ENCODE data around the gene SLC9A4.

The SLC9A4 gene

DNA sequence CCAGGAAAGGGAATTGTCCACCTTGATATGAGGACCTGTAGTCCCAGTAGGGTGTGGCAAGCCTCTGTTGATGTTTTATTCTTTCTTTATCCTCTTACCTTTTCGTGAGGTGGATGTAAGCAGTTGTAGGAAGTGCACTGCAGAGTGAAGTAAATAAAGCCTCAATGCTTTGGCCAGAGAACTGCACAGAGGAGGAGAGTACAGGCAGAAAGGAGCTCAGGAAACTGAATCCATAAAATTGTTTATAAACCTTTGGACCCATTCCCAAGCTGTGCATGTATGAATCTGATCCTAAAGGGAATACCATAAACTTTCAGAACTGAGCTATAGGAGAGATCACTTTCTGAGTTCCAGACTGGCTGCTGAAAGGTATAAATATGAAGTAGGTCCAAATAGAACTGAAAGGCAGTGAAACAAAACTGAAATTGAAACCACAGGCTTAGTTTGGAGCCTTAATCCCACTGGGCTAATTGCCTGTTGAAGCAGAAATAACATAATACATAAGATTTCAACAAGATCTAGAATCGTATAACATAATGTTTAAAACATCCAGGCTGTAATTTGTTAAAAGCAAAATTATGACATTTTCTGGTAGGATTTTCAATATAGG is 17.9 kb upstream of the SLC9A4 start:
- no peak for DNase-seq (ENCODE audit: low read depth in 2 of 2)

DNA sequence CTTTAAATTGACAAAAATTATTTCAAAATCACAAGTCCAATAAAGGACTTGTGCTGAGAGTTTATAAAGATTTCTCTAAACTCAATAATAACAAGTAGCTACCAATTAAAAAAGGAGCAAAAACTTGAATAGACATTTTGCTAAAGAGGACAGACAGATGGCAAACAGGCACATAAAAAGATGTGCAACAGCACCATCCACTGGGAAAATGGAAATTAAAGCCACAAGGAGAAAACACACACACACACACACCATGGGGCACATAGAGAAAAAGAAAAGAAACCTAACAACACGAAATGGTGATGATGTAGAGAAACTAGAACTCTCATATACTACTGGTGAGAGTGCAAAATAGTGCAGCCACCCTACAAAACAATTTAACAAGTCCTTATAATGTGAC is 12.6 kb upstream of the SLC9A4 start:
- DNase-seq (ENCODE audit: low read depth in 2 of 2): no peak

DNA sequence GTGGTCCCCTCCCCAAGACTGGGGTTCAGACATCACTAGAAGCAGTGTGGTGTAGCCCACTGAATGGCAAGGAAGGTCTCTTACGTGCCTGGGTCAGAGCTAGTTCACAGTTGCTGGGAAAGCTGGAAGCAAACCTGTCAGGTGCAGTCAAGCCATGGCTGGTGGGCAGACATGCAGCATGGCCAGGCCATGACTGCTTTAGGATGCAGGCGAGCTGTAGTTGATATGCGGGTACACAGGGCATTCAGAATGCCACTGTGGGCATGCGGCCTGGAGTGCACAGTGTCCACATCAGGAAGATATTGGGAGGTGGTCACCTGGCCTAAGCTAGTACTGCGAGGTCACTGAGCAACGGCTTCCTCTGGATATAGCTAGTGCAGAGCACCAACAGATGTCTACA is 11.8 kb upstream of the SLC9A4 start:
- DNase-seq (ENCODE audit: low read depth in 2 of 2): no peak

DNA sequence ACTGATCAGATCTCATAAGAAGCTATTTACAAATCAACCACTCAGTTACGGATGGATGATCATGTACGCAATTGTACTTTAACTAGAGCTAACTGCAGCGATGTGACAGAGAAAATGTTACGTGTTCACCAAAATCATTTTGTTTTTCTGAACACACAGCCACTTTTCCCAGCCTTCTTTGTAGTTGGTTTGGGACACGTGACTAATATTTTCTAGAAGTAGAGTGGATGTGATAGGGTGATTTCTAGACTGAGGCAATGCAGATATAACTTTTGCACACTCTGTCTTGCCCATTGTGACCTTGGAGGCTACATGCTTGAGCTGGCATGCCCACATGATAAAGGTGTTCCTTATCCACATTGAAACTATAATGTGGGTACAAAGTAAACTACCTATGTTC is 9.9 kb upstream of the SLC9A4 start:
- DNase-seq (ENCODE audit: low read depth in 2 of 2): no peak

DNA sequence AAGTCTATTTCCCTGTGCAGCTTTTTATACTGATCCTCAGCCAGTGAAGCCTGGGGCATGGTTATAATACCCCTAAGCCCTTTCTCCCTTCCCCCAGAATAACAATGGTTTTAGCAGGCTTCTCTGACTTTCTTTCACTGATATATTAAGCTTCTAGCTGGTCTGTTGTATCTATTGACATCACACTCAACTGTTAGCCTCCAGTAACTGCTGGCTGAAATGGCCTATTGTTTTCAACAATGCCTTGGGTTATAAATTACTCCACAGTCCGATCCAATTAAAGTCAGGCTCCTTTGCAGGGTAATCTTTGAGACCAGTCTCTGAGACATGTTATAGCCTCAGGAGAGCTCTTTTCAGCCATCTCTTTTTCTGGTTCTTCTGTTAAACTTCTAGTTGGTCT is 2.9 kb upstream of the SLC9A4 start:
- DNase-seq (ENCODE audit: low read depth in 2 of 2): no peak

DNA sequence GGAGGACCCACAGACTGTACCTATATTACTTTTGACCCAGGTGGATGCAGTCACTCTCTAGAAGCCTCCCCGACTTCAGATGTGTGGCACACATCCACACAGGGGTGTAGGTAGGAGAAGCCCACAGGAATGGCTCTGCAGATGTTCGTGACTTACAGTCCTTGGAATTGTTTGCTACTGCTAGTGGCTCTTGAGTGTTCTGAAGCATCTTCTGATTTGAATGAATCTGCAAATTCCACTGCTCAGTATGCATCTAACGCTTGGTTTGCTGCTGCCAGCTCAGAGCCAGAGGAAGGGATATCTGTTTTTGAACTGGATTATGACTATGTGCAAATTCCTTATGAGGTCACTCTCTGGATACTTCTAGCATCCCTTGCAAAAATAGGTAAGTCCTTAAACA is 605 bp downstream of the SLC9A4 start:
- no peak for DNase-seq (ENCODE audit: low read depth in 2 of 2)

DNA sequence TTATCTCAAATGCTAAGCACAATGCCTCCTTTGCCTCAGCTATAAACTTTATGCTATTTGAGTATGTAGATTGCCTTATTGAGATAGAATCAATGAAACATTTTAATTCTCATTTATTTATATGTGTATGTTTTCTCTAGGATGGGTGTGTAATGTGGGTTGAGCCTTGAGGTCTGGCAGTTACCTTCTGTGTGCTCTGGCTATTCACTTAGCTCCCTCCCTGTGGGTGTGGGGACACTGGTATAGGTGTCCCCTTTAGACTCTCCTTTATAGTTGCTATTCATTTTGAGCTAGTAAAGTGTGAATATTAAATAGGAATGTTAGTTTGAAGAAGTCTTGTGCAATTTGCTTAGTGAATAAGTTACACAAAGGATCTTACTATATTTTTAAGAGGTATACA is 1.8 kb downstream of the SLC9A4 start:
- no peak for DNase-seq (ENCODE audit: low read depth in 2 of 2)

DNA sequence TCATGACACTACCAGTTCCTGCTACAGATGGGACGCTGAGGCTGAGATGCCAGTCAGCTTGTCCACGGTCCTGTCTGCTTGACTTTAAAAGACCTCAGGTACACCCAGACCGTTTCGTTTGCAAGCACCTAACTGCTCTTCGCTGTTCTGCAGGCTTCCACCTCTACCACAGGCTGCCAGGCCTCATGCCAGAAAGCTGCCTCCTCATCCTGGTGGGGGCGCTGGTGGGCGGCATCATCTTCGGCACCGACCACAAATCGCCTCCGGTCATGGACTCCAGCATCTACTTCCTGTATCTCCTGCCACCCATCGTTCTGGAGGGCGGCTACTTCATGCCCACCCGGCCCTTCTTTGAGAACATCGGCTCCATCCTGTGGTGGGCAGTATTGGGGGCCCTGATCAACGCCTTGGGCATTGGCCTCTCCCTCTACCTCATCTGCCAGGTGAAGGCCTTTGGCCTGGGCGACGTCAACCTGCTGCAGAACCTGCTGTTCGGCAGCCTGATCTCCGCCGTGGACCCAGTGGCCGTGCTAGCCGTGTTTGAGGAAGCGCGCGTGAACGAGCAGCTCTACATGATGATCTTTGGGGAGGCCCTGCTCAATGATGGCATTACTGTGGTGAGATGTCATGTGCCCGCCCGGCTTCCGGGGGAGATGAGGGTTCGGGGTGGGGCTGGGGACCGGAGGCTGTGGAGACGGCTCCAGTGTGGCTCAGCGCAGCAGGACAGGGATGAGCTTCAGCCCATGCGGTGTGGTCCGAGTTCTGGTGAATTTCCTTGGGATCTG is 5.9 kb downstream of the SLC9A4 start:
- no peak for DNase-seq (ENCODE audit: low read depth in 2 of 2)

DNA sequence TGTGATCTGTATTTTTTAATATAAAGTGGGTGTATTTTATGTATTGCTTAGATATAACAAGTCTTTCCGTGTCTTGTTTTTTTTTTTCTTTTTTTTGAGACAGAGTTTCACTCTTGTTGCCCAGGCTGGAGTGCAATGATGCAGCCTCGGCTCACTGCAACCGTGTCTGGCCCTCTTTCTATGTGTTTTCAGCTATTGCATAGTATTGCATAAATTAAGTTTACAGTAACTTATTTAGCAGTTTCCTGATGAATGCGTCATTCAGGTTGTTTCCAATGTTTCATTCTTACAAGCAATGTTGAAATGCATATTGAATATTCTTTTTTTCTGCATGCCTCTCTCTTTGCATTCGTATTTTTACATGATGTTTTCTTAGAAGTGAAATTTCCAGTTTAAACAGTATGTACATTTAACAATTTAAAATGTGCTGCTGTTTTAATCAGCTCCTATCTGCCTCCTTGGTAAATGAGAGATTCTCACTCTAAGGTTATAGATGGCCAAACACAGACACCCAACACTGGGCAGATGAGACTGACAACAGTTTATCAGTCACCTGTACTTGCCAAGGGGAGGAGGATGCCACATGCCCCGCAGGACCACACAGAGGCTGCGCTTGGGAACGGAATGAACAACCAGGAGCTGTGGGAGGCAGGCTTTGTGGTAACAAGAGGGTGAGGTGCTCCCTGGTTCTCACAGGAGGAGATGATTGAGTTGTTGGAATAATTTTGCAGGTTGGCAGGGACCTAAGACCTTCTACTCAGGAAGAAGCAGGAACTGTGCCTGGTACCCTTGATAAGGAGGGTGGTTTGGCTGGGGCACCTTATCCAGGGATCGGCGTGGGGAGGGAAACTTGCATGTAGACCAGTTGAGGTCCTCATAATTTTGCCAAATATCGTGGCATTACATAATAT is 7.5 kb downstream of the SLC9A4 start:
- DNase-seq (ENCODE audit: low read depth in 2 of 2): no peak

DNA sequence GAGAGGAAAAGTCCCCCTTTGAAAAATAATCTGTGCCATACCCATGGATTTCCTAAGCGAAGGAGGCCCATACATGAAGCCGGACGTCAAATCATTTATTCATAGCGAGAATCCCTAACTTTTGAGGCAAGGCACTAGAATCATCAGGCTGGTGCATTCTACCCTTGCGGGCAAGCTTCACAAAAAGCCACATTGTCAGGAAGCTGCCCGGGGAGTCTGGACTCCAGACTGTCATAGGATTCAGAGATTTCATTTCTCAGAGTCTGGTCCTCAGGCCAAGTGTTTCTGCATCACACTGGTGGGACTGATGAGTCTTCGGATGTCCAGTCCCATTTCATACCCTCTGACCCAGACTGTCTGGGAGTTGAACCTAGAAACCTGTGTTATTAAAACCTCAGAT is 8.9 kb downstream of the SLC9A4 start:
- DNase-seq (ENCODE audit: low read depth in 2 of 2): no peak

DNA sequence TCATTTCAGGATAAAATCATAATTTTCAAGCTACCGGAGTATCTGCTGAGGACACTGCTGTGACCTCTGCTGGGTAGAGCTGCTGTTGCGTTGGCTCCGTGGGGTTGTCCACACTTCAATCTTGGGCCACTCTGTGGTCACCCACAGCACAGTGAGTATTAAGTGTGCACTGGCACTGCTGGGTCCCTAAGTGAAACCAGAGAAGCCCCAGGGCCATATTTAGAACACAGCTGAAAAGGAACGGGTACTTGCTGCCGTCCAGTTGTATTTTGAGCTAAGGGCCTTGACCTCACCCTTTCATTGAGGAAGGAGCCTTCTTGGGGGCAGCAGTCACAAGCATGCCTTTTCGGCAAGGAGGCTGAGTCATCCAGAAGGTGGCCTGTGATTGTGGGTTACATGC is 10.1 kb downstream of the SLC9A4 start:
- no peak for DNase-seq (ENCODE audit: low read depth in 2 of 2)

DNA sequence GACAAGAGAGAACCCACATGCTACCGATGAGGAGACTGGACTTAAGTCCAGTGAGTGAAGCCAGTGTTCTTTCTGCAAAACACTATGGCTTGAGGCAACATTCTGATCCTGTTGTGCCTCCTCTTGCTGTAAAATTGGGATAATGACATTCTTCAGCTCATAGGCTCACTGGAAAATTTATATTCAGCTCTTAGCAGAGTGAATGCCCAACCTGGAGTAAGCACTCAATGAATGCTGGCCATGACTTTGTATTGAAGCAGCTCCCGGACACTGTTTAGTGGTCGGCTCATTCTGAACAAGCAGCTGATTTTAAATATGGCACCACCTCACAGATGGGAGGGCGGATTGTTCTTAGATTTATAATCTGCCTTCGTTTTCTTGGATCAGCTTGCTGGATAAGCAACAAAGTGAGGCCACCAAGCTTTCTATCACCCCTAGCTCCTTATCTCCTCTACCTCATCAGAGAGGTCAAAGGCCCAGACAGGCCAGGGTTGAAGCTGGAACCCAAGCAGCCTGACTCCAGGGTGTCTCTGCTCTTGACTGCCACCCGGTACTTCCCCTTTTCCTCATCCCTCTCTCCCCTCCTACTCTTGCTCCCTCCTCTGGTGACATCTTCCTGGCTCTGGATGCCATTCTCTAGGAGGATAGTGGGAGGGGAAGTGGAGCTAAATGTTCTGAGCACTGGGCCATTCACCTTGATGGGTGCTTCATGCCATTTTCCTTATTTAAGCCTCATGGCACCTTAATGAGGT is 11.5 kb downstream of the SLC9A4 start:
- DNase-seq (ENCODE audit: low read depth in 2 of 2): no peak

DNA sequence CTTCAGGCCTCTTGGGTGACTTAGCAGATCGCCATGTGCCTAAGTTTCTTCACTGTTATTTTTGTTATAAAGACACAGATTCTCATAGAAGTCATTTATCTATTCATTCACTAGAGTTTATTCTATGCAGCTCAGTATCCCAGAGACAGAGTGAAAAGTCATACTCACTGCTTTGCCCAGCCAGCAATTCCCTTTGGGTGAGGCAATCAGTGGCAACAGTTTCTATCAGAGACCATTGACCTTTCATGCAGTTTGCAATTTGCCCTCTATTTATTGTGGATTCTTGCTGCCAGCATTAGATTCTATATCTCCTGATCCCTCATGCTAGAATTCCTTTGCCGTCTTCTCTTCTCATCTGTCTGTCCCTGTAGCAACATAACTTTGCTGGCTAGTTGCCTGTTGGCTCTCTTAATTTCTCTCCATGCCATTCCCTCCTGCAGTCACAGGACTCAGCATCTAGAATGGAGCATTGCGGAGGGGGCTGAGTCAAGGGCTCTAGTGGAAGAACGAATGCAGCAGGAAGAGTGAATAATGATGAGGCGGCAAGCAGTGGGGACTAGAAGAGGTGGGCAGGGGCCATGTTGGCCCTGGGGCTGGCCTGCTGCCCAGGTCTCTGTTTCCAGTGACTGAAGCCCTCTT is 12.2 kb downstream of the SLC9A4 start:
- DNase-seq (ENCODE audit: low read depth in 2 of 2): no peak

DNA sequence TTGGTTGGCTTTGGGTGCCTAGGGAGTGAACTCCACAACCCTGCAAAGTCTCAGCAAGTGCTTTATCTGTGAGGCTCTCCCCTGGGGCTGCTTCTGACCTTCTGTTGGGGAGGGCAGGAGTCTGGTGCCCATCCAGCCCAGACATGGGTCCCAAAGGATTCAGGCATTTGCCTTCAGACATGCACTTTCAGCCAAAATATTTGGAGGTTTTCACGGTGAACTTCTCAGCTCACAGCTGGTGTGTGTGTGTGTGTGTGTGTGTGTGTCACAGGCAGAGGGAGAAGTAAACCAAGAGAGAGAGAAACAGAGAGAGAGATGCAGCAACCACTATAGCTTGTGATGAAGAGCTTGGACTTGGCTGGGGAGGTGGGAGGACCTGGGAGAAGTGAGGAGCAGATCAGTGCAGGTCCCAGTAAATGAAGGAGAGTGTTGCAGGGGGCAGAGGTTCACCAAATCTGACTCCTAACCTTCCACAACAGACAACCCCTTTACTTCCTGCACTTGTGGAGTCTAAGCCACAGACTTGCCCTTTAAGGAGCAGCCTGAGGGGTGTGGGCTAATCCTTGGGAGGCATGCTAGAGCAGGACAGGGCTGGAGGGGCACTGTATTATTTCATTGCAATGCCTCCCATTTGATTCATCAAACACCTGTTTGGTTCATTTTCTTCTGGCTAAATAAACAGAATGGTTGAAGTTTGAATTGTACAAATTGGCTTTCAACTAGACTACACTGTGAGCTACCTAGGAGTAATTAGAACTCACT is 14.1 kb downstream of the SLC9A4 start:
- DNase-seq (ENCODE audit: low read depth in 2 of 2): no peak

DNA sequence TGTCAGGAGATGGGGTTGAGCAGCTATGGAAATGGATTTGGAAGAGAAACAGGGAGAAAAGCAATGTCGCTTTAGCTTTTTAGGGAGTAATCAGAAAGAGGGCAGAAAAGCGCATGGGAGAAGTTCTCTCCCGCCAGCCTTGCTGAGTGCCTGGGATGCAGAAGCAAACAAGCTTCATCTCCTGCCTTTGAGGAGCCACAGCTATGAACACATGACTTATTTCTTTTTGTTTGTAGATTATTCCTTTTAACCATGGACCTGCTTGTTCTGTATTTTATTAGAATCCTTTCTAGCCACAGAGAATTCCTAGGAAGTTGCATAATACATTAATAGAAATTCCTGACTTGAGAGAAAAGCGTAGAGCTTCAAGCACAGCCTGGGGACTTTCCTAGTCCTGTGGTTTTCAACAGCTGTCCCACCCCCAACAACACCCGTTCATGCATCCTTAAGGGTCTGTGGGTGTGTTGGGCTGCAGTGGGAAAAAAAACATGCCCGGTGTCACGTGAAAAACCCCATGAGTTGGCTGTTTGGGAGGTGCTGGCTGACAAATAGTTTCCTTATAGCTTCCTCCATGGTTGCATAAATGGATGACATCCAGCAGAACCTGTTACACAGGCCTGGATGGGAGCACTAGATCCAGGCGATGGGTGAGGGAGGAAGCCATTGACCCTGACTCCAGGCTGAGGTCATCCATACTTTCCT is 14.9 kb downstream of the SLC9A4 start:
- no peak for DNase-seq (ENCODE audit: low read depth in 2 of 2)

DNA sequence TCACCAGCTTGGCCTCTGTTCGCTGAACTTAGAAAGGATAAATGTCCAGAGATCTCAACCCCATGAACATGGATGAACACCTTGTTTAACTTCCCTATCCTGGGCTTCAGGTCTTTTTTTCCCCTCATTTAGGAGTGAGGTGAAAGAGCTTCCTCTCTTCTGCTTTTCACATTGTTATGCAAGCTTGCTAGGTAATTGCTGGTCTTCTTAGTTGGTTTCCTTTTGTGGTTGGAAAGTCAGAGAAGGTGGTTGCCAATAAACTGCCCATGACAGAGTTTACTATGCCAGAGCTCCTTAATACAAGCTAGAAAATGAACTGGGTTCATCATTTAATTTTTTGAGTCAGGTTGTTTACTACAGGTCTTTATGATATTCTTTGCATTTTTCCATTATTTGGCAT is 16.6 kb downstream of the SLC9A4 start:
- DNase-seq (ENCODE audit: low read depth in 2 of 2): no peak

DNA sequence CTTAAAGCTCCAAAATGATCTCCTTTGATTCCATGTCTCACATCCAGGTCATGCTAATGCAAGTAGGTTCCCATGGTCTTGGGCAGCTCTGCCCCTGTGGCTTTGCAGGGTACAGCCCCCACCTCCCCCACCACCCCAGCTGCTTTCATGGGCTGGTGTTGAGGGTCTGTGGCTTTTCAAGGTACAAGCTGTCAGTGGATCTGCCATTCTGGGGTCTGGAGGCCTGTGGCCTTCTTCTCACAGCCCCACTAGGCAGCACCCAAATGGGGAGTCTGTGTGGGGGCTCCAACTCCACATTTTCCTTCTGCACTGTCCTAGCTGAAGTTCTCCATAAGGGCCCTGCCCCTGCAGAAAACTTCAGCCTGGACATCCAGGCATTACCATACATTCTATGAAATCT is 19.0 kb downstream of the SLC9A4 start:
- DNase-seq (ENCODE audit: low read depth in 2 of 2): no peak

DNA sequence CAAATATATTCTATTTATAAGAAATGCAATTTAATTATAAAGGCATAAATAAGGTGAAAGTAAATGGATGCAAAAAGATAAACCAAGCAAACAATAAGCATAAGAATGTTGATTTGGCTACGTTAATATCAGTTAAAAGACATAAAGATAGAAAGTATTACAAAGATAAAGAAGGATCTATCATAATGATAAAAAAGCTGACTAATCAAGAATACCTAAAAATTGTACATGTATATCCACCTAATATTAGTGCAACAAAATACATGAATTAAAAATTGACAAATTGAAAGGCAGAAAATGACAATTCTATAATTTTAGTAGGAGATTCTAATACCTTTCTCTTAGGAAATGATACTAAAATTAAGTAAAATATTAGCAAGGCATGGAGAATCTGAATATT is 21.5 kb downstream of the SLC9A4 start:
- no peak for DNase-seq (ENCODE audit: low read depth in 2 of 2)

DNA sequence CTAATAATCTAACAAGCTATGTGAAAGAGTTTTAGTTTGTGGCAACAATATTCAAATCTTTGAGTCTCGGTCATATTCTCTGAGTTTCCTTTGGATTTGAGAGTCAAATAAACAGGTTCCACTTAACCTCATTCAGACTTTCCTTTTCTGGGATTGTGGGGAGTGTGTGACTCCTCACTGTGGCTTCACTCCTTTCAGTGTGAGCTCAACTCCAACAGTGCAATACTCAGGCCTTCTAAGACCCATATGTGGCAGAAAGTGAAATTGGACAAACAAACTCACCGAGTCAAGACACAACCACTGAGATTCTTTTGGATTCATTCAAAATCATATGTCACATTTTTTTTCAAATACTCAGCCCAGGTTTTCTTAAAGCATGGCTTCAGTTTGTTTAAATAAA is 25.4 kb downstream of the SLC9A4 start:
- no peak for DNase-seq (ENCODE audit: low read depth in 2 of 2)

DNA sequence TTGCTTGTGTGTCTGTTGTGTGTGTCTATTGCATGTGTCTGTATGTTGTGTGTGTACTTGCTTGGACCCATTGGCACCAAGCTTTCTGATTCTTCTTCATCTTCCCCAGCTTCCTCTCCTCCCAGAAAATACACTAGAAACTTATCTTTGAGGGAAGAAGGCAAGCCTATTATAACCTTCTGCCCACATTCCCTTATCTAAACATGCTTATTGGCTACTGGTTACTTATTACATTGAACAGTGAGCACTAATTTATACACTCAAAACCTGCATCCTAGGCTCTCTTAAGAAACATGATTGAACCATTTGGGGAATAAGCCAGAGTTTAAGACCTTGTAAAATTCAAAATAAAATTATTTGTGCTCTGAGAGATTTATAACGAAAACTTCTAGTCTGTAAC is 26.5 kb downstream of the SLC9A4 start:
- no peak for DNase-seq (ENCODE audit: low read depth in 2 of 2)

Measured in stimulated activated CD8-positive, alpha-beta memory T cell treated with anti-CD3 and anti-CD28 coated beads, Interleukin-2, amount 100 ng/mL, for 48 hours (primary cell).